ENCODE measurements around the gene LMTK2.

The LMTK2 gene

DNA sequence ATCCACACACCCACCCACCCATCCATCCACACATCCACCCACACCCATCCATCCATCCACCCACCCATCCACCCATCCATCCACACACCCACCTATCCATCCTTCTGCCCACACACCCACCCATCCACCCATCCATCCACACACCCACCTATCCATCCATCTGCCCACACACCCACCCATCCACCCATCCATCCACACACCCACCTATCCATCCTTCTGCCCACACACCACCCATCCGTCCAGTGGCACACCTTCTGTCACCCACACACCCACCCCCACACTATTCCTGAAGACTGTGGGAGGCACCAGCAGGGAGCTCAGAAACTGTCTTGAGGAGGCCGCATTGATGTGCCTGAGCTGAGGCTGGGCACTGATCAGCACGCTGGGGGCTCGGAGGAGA lies 136.3 kb downstream of the LMTK2 start:
- no CpG with 5 or more reads among the region's 4 CpGs for WGBS (ENCODE audit: insufficient coverage, insufficient read length)
- no peak overlapping the region for H3K27ac ChIP-seq (ENCODE audit: low read length)
- H3K4me1 ChIP-seq (ENCODE audit: control insufficient read depth, insufficient read depth, low read length), result no peaks in the 10 kb centered on the region
- H3K27me3 ChIP-seq (ENCODE audit: control insufficient read depth, insufficient read depth, low read length), result no peaks in the 10 kb centered on the region
- H3K36me3 ChIP-seq (ENCODE audit: control insufficient read depth, insufficient read depth, low read length), result peaks cover 5% of the 10 kb centered on the region; the same call in 1 of the 2 replicates
- no peak overlapping the region for H3K4me3 ChIP-seq (ENCODE audit: low read length)
- DNase-seq (ENCODE audit: low read depth, low spot score), result no peak
- no peaks in the 10 kb centered on the region for H3K9me3 ChIP-seq (ENCODE audit: control insufficient read depth, insufficient read depth, low read length)

DNA sequence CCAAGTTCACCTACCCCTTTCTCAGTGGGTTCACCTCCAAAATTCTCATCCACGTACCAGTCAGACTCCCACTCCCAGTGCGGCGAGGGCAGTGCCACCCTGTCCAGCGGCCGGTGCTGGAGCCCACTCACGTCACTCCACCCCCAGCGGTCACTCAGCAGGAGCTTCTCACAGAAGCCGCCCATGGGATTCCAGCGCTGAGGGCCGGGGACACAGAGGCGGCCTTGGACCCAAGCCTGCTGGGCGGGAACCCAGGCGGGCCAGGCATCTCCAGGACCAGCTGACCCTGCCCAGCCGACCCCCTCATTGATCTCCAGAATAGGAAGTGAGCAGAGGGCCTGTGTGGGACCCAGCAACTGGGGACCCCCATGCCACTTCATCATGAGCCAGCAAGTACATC lies 138.2 kb downstream of the LMTK2 start:
- Histone ChIP-seq H3K9me3 (ENCODE audit: control insufficient read depth, insufficient read depth, low read length) (no peaks in the 10 kb centered on the region), H3K27me3 (ENCODE audit: control insufficient read depth, insufficient read depth, low read length) (no peaks in the 10 kb centered on the region), H3K27ac (ENCODE audit: low read length) (no peak overlapping the region), H3K4me1 (ENCODE audit: control insufficient read depth, insufficient read depth, low read length) (no peaks in the 10 kb centered on the region), H3K4me3 (ENCODE audit: low read length) (no peak overlapping the region), H3K36me3 (ENCODE audit: control insufficient read depth, insufficient read depth, low read length) (no peaks in the 10 kb centered on the region)
- DNase-seq (ENCODE audit: low read depth, low spot score), result no peak
- no CpG with 5 or more reads among the region's 14 CpGs for WGBS (ENCODE audit: insufficient coverage, insufficient read length)

DNA sequence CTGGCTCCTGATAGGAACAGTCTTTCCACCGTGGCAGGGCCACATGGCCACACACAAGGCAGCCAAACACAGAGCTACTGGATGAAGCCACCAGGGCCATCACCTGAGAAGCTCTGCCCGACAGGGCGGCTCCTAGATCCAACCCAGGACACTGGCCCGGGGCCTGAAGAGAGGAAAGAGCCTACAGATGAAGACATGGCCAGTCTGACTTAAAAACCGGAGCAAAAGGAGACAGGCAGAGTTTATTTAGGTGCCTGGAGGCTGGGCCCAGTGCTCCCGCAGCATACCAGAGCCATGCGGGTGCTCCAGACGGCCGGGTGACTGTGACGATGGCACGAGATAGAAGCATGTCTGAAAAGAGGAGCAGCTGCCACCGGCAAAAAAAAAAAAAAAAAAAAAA lies 141.5 kb downstream of the LMTK2 start:
- Histone ChIP-seq H3K4me1 (ENCODE audit: control insufficient read depth, insufficient read depth, low read length) (peaks cover 3% of the 10 kb centered on the region; the same call in 1 of the 2 replicates), H3K4me3 (ENCODE audit: low read length) (no peak overlapping the region), H3K27ac (ENCODE audit: low read length) (no peak overlapping the region), H3K27me3 (ENCODE audit: control insufficient read depth, insufficient read depth, low read length) (no peaks in the 10 kb centered on the region), H3K36me3 (ENCODE audit: control insufficient read depth, insufficient read depth, low read length) (no peaks in the 10 kb centered on the region), H3K9me3 (ENCODE audit: control insufficient read depth, insufficient read depth, low read length) (no peaks in the 10 kb centered on the region; the same call in 1 of the 2 replicates)
- no CpG with 5 or more reads among the region's 12 CpGs for WGBS (ENCODE audit: insufficient coverage, insufficient read length)
- no peak for DNase-seq (ENCODE audit: low read depth, low spot score)

DNA sequence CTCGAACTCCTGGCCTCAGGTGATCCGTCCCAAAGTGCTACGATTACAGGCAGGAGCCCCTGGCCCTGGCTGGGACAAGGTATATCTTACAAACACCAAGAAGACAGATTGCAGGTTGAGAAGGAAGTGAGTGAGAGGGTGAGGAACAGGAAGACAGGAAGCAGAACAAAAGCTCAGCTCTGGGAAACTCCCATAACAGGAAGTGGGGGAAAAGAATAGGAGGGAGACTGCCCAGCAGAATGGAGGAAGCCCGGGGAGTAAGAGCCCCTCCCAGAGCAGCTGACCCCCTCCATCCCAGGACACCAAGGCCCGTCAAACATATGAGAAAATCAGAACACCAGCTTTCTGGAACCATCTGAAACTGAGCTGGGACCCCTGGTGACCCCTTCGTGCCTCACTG lies 142.4 kb downstream of the LMTK2 start:
- no peak overlapping the region for H3K27ac ChIP-seq (ENCODE audit: low read length)
- H3K27me3 ChIP-seq (ENCODE audit: control insufficient read depth, insufficient read depth, low read length), result no peaks in the 10 kb centered on the region
- no peaks in the 10 kb centered on the region; the same call in 1 of the 2 replicates for H3K9me3 ChIP-seq (ENCODE audit: control insufficient read depth, insufficient read depth, low read length)
- H3K36me3 ChIP-seq (ENCODE audit: control insufficient read depth, insufficient read depth, low read length), result no peaks in the 10 kb centered on the region
- no peak overlapping the region for H3K4me3 ChIP-seq (ENCODE audit: low read length)
- H3K4me1 ChIP-seq (ENCODE audit: control insufficient read depth, insufficient read depth, low read length), result peaks cover 3% of the 10 kb centered on the region; the same call in 1 of the 2 replicates
- no CpG with 5 or more reads among the region's 6 CpGs for WGBS (ENCODE audit: insufficient coverage, insufficient read length)
- no peak for DNase-seq (ENCODE audit: low read depth, low spot score)

DNA sequence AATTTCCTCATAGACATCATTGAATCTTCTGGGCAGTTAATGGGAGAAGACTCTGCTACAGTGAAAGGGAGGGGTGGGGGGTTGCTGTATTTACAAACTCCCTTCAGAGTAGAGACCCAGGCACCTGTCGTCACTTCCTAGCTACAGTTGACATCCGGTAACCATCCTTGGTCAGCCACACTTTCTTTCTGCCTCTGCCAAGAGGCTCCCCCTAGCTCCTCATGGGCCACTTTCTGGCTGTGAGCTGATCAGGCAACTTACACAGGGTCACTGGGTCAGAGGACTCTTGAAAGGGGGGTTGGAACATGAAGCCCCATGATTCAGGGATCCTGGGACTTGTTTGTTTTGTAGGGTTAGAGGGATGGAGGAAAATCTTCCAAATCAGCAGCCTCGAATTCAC lies 144.1 kb downstream of the LMTK2 start:
- Histone ChIP-seq H3K27ac (ENCODE audit: low read length) (no peak overlapping the region), H3K36me3 (ENCODE audit: control insufficient read depth, insufficient read depth, low read length) (no peaks in the 10 kb centered on the region), H3K4me1 (ENCODE audit: control insufficient read depth, insufficient read depth, low read length) (peaks cover 3% of the 10 kb centered on the region; the same call in 1 of the 2 replicates), H3K9me3 (ENCODE audit: control insufficient read depth, insufficient read depth, low read length) (no peaks in the 10 kb centered on the region; the same call in 1 of the 2 replicates), H3K4me3 (ENCODE audit: low read length) (no peak overlapping the region), H3K27me3 (ENCODE audit: control insufficient read depth, insufficient read depth, low read length) (no peaks in the 10 kb centered on the region)
- no CpG with 5 or more reads among the region's 3 CpGs for whole genome bisulfite sequencing (ENCODE audit: insufficient coverage, insufficient read length)
- DNase-seq (ENCODE audit: low read depth, low spot score), result no peak

DNA sequence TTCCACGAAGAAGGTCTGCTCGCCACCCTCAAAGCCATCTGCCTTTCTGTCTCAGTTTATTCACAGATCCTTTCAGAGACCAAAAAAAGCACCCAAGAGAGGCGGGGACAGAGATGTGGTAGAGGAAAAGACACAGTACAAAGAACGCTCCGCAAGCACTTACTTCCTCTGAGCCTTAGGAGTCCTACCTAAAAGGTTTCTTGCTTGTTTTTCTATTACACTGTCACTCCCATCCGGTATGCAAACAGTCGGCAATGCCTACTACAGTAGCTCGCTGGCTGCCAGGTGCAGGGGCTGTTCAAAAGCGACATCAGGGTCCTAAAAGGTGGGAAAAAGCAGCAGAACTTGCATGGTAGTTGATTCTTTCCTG lies 144.6 kb downstream of the LMTK2 start:
- Histone ChIP-seq H3K27ac (ENCODE audit: low read length) (no peak overlapping the region), H3K36me3 (ENCODE audit: control insufficient read depth, insufficient read depth, low read length) (no peaks in the 10 kb centered on the region), H3K4me1 (ENCODE audit: control insufficient read depth, insufficient read depth, low read length) (peaks cover 3% of the 10 kb centered on the region; the same call in 1 of the 2 replicates), H3K4me3 (ENCODE audit: low read length) (peak overlapping the region; percentile 90), H3K27me3 (ENCODE audit: control insufficient read depth, insufficient read depth, low read length) (no peaks in the 10 kb centered on the region), H3K9me3 (ENCODE audit: control insufficient read depth, insufficient read depth, low read length) (no peaks in the 10 kb centered on the region; the same call in 1 of the 2 replicates)
- WGBS (ENCODE audit: insufficient coverage, insufficient read length), result no CpG with 5 or more reads among the region's 9 CpGs
- no peak for DNase-seq (ENCODE audit: low read depth, low spot score)

DNA sequence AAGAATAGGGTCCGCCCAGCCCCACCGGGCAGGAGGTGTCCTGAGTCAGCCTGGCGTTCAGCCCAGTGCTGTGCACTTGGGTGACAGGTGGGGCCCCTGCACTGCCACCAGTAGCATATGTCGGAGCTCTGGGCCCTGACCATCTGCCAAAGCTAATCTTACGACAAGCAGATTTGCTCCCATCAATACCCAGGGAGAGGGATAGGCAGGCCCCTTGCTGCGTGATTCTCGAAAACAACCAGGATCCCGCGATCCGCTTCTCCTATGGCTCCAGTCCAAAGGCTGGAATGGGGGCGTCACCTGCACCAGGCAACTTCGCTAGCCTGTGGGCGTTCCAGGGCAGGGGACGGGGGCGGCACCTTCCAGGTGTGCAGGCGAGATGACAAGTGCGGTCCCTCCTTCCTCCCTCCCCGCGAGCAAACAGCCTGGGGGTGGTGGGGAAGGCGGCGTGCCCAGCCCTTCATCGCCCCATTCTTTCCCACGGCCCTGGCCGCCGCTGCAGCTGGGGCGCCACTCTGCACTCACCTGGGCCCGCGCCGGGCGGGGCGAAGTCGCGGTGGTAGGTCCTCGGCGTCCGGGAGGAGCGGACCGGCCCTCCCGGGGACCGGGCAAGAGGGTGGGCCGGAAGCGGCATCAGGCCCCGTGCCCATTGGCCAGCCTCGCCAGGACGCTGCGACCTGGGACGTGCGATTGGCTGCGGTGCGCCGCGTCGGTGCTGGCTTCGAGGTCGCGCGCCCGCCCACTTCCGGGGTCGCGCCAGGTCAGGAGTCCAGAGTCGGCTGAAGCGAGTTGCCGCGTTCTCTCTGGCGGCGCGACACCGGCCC lies 145.2 kb downstream of the LMTK2 start, which contains the start of gene TECPR1:
TSS of gene TECPR1 (minus strand) at position 632 of the 824 bp plus-strand sequence. CDS start 6,086 bp downstream, outside the sequence.
- Histone ChIP-seq H3K36me3 (ENCODE audit: control insufficient read depth, insufficient read depth, low read length) (no peaks in the 10 kb centered on the region), H3K4me1 (ENCODE audit: control insufficient read depth, insufficient read depth, low read length) (peaks cover 3% of the 10 kb centered on the region; the same call in 1 of the 2 replicates), H3K27ac (ENCODE audit: low read length) (no peak within 1 kb of the TSS), H3K9me3 (ENCODE audit: control insufficient read depth, insufficient read depth, low read length) (no peaks in the 10 kb centered on the region; the same call in 1 of the 2 replicates), H3K27me3 (ENCODE audit: control insufficient read depth, insufficient read depth, low read length) (no peaks in the 10 kb centered on the region), H3K4me3 (ENCODE audit: low read length) (peak within 1 kb of the TSS; percentile 90)
- no CpG with 5 or more reads among the region's 69 CpGs for WGBS (ENCODE audit: insufficient coverage, insufficient read length)
- peak; percentile 92 for DNase-seq (ENCODE audit: low read depth, low spot score)

DNA sequence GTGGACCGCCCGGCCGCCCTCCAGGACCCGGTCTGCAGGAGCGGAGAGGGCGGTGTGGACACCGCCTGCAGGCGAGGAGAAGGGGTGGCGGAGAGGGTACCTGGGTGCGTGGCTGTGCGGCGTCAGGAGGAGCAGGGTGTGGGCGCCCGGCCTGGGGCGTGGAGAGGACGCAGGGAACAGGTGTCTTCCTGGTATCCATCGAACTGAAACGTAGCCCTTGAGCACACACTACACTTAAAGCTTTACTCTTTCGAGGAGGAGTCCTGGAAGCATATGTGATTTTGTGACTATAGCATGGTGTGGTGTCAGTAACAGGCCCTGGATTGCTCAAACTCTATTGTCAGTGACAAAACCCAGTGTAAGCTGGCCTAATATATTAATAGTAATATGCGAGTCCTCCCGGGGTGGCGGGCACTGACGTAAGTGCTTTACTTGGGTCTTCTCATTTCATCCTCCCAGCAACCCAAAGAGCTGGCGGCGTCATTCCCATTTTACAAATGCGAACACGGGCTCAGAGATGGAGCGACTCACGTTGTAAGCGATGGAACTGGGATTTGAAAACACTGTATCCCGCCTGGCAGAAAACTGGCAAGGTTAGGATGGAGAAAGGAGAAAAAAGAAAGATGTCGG lies 145.9 kb downstream of the LMTK2 start:
- peaks cover 3% of the 10 kb centered on the region; the same call in 1 of the 2 replicates for H3K4me1 ChIP-seq (ENCODE audit: control insufficient read depth, insufficient read depth, low read length)
- DNase-seq (ENCODE audit: low read depth, low spot score), result no peak
- no peak overlapping the region for H3K27ac ChIP-seq (ENCODE audit: low read length)
- H3K4me3 ChIP-seq (ENCODE audit: low read length), result peak overlapping the region; percentile 90
- H3K36me3 ChIP-seq (ENCODE audit: control insufficient read depth, insufficient read depth, low read length), result no peaks in the 10 kb centered on the region
- H3K27me3 ChIP-seq (ENCODE audit: control insufficient read depth, insufficient read depth, low read length), result no peaks in the 10 kb centered on the region
- no peaks in the 10 kb centered on the region; the same call in 1 of the 2 replicates for H3K9me3 ChIP-seq (ENCODE audit: control insufficient read depth, insufficient read depth, low read length)
- no CpG with 5 or more reads among the region's 32 CpGs for WGBS (ENCODE audit: insufficient coverage, insufficient read length)

DNA sequence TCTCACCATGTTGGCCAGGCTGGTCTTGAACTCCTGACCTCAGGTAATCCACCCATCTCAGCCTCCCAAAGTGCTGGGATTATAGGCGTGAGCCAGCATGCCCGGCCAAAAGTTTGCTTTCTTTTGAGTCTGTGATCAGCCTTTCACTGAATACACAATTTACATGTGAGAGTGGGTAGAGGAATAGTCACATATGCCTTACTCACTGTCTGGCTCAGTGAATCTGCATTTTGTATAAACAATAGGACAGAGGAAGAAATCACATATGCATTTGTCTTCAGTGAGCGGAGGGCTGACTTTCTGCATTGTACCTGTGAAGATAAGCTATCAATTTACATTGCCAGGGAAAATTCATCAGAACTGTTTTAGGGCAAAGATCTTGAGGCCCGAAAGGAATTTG lies 147.9 kb downstream of the LMTK2 start:
- Histone ChIP-seq H3K27ac (ENCODE audit: low read length) (no peak overlapping the region), H3K9me3 (ENCODE audit: control insufficient read depth, insufficient read depth, low read length) (no peaks in the 10 kb centered on the region; the same call in 1 of the 2 replicates), H3K4me3 (ENCODE audit: low read length) (no peak overlapping the region), H3K4me1 (ENCODE audit: control insufficient read depth, insufficient read depth, low read length) (peaks cover 3% of the 10 kb centered on the region; the same call in 1 of the 2 replicates), H3K27me3 (ENCODE audit: control insufficient read depth, insufficient read depth, low read length) (no peaks in the 10 kb centered on the region), H3K36me3 (ENCODE audit: control insufficient read depth, insufficient read depth, low read length) (no peaks in the 10 kb centered on the region; the same call in 1 of the 2 replicates)
- DNase-seq (ENCODE audit: low read depth, low spot score), result no peak
- WGBS (ENCODE audit: insufficient coverage, insufficient read length), result no CpG with 5 or more reads among the region's 4 CpGs

DNA sequence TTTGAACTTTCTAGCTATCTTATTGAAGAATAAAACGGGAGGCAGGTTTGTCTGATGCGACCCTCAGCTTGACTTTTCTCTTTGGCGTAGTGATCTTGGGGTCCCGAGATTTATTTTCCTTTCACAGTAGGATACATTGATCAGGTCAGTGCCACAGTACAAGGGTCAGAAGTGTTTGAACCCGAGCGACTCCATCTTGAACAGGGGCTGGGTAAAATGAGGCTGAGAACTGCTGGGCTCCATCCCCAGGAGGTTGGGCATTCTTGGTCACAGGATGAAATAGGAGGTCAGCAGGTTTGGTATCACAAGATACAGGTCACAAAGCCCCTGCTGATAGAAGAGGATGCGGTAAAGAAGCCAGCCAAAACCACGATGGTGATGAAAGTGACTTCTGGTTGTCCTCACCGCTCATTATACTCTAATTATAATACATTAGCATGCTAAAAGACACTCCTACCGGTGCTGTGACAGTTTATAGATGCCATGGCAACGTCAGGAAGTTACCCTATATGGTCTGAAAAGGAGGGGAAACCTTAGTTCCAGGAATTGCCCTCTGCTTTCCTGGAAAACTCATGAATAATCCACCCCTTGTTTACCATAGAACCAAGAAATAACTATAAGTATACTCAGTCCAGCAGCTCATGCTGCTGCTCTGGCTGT lies 148.4 kb downstream of the LMTK2 start:
- H3K27ac ChIP-seq (ENCODE audit: low read length), result no peak overlapping the region
- DNase-seq (ENCODE audit: low read depth, low spot score), result no peak

More for the DNA sequence above, 148.4 kb downstream of the LMTK2 start:
- no peaks in the 10 kb centered on the region; the same call in 1 of the 2 replicates for H3K36me3 ChIP-seq (ENCODE audit: control insufficient read depth, insufficient read depth, low read length)
- H3K4me3 ChIP-seq (ENCODE audit: low read length), result no peak overlapping the region
- no peaks in the 10 kb centered on the region for H3K27me3 ChIP-seq (ENCODE audit: control insufficient read depth, insufficient read depth, low read length)
- H3K4me1 ChIP-seq (ENCODE audit: control insufficient read depth, insufficient read depth, low read length), result peaks cover 3% of the 10 kb centered on the region; the same call in 1 of the 2 replicates
- WGBS (ENCODE audit: insufficient coverage, insufficient read length), result no CpG with 5 or more reads among the region's 11 CpGs
- no peaks in the 10 kb centered on the region; the same call in 1 of the 2 replicates for H3K9me3 ChIP-seq (ENCODE audit: control insufficient read depth, insufficient read depth, low read length)
